ENCODE data around the gene DDX31.

Gene DDX31

DNA sequence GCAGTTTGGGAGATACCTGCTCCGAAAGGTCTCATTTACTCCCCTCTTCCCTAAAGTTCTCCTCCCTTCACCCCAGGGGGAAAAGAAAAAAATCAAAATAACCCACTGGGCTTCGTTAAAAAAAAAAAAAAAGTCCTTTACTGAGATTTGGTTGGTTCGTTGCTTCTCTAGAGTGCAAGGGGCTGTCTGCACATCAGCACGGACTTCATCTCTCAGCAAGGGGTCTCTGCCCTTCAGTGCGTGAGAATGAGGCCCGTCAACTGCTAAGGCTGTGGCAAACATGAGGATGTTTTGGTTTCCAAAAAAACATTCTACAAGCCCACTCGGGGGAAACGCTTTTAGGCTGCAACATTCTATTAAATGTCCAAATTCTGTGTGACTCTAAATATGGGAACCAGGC, 77.3 kb downstream of the DDX31 start:
- DNase-seq = no peak

DNA sequence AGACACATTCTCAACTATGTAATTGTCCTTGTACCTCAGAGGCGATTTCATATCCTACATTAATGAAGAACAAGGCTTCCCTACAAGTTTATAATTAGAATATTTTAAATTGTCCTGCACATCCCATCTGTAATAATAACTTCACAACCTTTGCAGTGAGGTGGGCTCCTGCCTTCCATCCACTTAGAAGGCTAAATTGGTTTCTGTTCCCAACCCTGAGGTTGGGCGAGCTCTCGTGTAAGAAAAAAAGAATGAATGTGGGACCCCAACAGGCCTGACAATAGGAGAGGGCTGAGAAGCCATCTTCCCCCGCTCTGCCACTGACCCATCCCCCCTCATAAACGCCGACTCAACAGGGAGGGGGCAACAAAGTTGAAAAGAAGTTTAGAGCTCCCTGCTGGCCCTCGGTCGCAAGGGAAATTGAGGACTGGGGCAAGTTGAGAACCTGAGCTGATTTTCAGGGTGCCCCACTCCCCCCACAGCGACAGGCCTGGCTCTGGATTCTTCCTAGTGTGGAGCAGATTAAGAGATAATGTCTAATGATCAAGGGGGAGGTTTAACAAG, 78.0 kb downstream of the DDX31 start:
- DNase-seq = no peak

DNA sequence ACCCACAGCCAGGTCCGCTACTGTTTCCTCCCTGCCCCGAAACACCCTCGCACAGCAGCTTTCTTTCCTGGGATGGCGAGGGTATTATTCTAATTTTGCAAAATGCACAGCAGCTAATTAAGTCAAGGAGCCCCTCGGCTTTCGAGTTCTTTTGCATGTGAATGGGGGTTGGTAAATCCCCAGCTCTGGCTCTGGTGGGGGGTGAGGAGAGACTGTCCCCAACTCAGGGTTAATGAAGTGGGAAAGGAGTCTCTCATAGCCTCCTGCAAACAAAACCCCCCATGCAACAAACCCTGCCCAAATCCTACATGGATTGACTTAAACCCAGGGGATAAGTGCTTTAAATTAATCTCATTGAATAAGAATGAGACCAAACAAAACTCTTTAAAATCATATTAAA, 78.5 kb downstream of the DDX31 start:
- no peak for DNase-seq

DNA sequence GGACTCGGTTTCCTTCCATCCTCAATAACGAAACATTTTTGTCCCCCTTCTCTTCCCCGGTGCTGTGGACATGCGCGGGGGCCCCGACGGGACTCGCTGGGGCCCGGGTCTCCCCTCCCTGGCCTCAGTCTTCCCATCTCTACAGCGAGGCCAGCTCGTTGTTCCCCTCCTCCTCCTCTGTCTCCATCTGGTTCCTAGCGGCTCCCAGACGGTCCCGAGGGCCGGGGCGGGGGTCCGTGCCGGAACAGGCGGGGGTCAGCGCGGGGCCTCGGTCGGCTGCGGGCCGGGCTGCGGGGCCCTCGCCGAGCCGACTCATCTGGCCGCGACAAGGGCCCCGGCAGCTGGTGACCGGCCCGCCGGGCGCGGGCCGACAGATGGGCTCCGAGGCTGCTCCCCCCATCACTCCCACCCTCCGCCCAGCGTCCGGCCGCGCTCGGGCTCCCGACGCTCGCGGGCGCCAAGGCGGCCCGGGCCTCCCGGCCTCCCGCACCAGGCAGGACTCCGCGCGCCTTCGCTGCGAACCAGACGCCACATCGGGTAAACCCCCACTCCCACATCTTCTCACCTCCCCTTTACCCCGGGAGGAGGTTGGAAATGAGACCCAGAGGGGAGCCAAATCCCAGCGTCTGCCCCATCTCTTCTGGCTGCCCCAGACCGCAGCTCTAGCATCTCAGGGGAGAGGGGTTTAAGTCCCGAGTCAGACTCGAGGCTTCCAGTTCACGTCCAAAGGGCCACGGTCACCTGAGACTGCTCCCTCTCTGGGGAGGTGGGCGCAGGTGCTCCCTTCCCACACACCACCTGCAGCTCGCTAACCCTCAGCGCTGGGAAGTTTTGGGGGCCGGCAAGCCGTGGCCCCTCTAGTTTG, 79.2 kb downstream of the DDX31 start:
- no peak for DNase-seq

DNA sequence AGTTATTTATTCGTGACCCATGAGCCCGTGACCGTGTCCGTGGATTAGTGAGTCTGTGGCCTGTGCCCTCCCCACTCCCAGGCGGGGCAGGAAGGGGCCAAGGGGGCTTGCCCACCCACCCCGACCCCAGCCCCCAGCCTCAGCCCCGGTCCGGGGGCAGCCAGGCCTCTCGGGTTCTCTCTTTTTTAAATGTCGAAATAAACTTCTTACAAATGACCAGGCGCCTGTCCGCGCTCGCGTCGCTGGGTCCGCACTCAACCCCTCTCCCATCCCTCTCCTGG, 79.8 kb downstream of the DDX31 start:
- DNase-seq = no peak

DNA sequence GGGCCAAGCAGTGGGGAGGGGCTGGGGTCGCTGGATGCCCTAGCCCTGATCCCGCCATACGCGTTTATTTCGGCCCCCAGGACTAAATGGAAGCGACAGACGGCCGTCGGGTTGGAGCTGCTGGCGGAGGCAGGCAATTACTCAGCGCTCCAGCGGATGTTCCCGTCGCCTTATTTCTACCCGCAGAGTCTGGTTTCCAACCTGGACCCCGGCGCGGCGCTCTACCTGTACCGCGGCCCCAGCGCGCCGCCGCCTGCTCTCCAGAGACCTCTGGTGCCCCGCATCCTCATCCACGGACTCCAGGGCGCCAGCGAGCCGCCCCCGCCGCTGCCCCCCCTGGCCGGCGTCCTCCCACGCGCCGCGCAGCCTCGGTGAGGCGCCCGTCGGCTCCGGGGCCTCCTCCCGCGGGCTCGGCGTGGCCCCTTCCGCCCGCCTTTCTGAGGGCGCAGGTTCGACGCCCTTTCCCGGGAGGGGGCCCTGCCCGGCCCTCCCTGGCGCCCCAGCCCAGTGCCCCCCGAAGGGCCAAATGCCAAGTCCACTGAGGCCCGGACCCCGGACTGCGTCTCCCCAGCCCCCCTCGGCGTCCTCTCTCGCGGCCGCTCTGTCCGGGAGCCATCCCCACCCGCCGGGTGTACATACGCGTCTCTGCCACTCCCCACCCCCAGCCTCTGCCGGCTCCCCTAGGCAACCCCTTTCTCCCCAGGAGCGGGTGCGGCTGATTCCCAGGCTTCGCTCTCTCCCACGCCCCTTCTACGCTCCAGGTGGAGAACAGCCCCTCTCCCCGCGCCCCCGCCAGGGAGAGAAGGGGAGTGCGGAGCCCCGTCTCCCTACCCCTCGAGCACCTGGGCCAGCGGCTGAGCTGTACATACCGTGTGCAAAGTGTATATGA, 80.4 kb downstream of the DDX31 start:
- no peak for DNase-seq

DNA sequence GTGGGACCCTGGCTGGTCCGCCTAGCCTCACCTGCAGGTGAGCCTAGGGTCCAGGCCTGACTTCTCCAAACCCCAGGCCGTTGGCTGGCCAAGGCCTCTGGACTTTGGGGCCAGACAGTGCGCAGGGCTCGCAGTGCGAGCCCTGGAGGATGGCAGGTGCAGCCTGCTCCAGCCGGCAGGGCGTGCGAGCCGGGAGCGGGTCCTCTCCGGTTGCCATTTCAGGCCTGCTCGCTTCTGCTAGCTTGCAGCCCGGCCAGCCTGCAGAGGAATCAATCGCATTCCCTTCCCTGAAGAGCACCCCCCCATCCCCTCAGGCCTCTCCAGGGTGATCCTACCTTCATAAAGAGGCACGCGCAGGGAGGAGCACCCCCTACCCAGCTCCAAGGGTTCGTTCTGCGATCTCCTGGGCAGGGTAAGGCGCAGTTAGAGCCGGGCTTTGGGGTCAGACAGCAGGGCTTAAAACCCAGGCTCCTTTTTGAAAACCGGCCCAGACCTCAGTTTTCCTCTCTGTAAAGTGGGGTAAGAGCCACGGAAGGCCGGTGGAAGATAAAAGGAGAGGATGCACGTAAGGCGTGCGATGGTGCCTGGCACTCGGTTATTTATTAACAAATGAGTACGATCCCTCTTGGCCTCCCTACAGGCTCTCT, 81.2 kb downstream of the DDX31 start:
- no peak for DNase-seq

DNA sequence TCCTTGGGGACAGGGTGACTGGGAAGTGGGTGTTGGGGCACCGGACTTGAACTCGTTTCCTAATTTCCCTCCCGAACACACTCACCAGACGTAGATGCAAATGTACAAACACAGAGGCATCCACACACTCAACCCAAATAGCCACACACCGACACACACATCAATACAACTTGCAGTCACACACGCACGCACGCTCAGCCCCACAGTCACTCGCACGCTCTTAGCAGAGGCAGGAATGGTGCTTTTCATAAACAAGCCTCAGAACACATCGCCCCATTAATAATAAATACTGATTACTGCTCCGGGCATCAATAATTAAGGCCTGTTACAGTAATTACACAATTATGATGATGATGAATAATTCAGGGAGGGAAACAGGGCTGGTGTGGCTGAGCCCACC, 81.7 kb downstream of the DDX31 start:
- no peak for DNase-seq

DNA sequence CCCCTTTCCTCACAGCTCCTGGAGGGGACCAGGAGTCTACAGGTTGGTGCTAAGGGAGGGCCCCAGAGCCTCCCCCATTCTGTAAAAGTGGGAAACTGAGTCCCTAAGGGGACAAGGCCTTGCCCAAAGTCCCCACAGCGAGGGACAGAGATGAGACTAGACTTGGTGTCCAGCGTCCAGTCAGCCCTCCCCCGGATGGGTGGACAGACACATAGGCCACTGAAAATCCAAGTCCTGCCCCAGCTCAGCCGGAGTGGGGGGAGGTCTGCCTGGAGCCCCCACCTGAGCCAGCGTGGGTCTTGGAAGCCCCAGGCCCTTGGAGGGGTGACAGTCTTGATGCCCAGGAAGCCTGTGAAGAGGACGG, 82.2 kb downstream of the DDX31 start:
- no peak for DNase-seq

DNA sequence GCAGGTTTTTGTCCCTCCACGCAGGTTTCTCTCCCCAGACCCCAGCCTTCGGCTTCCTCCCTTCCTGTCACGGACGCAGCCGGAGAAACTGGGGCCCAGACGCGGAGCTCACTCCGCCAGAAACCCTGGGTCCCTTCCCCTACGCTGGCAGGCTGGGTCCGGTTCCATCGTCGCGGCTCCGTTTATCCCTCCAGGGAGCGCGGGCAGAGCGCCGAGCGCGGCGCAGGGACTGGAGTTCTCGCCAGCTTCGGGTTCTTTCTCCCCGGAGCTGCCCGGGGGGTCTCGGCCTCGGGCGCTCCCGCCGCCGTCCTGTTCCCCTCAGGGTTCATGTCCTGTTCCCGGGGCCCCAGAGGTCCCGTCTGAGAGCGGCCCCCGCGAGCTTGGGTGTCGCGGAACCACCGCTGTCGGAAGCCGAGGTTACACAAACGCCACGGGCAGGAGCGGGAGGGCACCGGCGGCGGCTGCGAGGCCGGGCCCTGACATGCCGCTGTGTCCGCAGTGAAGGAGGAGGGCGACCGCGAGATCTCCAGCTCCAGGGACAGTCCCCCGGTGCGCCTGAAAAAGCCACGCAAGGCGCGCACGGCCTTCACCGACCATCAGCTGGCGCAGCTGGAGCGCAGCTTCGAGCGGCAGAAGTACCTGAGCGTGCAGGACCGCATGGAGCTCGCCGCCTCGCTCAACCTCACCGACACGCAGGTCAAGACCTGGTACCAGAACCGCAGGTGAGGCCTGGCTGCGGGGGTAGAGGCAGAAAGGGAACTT, 82.8 kb downstream of the DDX31 start:
- no peak for DNase-seq

DNA sequence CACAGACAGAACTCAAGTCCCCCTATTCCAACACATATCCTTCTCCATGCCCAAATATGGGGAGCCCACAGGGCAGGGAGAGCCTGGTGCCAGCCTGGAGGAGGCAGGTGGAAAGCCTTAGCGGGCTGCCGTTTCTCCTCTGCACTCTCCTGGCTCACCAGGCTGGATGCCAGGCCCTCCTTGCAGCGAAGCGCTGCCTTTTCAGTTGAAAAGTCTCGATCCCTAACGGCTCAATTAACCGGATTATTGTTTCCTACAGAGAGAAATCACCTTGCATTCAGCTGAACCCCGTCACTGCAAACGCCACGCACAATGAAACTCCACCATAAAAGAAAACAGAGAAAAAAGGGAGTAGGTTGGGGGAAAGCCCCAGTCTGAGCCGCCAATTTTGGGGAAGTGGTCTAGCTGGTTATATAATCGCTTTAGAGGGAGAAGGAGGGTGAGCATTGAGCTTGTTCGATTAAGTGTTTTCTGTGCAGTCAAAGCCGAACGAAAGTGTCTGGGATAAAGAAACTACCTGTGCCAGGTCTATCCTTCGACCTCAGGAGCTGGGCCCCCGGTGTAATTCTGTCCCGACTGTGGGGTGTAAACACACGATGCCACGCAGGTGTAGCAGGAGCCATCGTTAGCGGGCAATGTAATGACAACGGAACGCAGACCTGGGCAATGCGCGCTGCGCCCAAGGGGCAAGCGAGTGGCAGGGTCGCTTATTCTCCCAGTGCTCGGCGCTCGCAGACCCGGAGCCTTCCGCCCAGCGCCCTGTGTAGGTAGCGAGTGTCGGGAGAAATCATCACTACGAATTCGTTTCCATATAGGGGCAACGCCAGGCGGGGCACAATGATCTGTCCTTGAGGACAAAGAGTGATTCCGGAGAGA, 83.6 kb downstream of the DDX31 start:
- DNase-seq = no peak

DNA sequence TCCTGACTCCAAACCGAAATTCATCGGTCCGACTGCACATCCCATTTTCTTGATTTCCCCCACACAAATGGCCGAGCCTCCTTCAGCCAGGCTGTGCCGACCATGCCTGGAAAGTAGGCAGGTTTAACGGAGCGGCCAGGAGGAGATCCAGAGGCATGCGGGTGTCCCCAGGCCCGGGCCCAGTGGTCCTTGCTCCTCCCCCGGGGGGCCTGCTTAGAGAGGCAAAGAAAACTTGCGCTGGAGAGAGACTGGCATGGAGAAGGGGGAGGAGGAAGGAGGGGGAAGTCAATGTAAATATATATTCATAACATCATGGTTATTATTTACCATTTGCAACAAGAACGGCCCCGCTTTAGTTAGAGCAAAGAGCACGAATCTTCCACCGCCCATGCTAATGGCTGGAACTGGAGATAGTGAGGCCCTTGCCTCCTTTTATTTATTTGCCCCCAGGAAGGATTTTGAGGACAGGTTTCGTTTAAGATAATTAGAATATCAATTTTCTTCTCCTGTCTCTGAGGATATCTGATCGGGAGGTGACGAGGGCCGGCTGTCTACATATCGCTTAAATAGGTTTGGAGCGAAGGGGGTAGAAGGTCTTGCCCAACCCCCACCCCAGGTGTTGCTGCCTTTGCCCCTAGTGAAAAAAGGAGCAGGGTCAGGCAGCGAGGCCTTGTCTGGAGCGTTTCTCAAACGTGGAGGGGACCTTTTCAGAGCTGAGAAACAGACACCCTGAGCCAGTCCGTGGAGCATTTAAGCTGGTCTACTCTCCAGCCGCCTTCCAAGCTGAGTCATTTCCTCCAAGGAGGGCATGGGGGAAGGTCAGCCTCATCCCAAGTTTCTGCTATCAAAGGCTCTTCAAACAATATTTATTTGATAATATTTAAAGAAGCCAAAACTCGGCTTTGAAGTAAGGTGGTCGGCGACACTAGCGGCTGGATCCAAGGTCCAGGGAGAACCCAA, 84.9 kb downstream of the DDX31 start:
- DNase-seq = no peak

DNA sequence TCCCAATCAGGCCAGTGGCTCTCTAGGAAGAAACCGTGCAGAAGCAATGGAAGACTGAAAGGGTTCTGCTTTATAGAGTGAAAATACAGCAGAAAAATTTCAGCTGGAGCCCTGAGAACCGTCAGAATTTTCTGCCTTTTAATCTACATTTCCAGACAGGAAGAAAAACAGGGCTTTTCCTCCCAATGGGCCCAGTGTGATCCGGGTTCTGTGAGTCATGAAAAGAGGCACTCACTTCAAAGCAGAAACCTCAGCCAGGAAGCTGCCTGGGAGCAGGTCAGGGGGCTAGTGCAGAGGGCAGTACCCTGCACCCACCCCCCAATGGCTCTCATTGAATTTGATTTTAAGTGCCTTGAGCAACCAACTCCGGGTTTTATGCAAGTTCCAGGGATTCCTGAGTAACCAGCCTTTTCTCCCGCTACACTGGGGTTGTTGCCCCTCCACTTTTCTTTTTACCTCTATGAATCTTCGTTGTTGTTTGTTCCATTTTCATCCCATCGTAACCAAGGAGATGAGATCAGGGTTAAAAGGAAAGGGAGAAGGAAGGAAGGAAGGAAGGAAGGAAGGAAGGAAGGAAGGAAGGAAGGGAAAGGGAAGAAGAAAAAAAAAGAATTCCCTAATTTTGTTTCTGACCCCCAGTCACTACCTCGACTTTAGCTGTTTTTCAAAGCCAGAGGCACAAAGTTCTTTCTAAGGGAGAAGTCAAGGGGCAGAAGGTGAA, 86.0 kb downstream of the DDX31 start:
- DNase-seq = no peak

DNA sequence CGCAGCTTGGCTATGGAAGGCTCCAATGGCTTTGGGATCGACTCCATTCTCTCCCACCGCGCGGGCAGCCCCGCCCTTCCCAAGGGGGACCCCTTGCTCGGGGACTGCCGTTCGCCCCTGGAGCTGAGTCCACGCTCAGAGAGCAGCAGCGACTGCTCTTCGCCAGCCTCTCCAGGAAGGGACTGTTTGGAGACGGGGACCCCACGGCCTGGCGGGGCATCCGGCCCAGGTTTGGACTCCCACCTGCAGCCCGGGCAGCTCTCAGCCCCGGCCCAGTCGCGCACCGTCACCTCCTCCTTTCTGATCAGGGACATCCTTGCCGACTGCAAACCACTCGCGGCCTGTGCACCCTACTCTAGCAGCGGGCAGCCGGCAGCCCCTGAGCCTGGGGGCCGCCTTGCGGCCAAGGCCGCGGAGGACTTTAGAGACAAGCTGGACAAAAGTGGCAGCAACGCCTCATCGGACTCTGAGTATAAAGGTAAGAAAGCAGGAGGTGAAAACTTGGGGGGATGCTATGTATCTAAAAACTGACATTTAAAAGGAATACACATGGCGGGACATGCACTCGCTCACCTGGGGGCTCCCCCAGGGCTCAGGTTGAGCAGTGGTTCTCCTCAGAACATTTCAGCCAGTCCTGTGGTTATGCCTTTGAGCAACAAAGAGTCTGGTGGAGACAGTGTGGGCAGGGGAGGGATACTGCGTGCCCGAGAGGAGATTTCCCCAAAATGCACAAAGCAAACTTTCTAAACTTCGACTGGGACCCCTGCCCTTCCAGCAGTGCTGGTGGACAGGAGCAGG, 86.8 kb downstream of the DDX31 start:
- DNase-seq = no peak

DNA sequence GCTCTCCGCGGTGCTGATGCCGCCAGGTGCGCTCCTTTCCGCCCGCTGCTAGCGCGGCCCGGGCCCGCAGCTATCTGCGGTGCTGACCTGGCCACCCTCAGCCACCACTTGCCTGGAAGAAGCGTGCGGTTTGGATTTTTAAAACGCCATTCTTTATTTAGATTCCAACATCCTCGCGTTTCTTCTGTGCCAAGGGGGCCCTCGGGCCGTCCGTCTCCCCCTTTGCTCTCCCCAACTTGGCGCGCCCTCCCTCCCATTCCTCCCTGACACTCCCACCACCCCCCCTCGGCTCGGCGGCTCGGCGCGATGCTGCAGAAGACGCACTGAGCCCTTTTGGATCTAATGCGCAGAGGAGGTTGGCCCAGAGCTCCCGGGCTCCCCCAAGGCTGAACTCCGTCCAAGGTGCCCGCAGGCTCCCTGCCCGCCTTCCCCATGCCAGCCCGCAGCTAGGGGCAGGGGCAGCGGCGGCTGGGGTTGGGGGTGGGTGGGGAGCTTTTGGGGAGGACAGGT, 87.5 kb downstream of the DDX31 start, which contains the start of gene BARHL1:
BARHL1 (plus strand) TSS at position 331 of the 510 bp plus-strand sequence. CDS start 192 bp downstream, outside the sequence.
- DNase-seq = no peak

DNA sequence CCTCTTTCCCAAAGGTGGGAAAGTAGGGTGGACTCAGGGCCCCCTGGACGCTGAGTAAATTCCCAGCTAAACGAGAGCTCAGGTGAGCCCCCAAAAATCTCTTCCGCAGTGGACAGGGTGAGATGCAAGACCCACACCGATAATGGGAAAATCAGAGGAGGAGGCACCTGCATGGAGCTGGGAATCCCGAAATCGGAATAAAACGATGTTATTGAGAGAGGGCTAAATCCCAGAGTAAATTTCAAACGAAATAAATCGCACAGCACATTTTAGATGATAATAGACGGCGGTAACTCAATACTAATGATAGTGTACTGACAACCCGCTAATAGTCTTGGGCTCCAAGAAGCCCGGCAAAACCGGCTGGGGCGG, 90.4 kb downstream of the DDX31 start:
- no peak for DNase-seq

DNA sequence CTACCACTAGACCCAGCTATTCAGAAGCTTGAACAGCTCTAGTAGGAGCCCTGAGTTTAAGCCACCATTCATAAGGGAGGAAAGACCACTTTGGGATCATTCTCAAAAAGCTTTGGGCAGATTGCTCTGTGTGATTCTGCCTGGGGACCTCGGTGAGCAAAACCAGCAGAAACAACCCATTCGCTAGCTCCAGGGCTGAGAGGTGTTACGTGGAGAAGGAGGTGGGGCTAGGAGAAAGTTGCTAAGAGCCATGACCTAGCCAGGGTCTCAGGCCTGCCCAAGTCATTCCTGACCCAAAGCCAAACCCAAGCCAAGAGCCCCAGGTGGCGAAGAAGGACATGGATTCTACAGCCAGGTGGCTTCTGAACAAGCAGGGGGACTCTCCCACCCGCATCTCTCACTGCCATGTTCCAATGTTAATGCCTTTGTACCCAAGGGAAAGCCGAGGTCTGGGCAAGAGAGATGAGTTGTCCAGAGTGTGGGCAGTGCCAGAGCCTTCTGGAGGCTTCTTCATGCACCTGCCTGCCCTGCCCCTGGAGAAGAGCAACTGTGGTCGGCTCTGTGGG, 91.3 kb downstream of the DDX31 start:
- no peak for DNase-seq

DNA sequence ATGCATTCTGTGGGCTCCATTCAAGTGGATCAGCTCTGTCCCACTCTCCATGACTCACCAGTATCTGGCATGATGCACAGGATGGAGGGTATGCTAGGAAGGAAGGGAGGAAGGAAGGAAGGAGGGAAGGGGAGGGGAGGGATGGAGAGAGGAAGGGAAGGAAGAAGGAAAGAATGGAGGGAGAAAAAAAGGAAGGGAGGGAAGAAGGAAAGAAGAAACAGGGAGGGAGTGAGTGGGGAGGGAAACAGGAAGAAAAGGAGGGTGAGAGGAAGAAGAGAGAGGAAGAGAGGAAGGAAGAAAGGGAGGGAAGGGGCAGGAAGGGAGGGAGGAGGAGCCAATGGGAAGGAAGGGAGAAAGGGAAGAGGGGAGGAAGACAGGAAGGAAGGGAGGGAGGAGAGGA, 92.7 kb downstream of the DDX31 start:
- no peak for DNase-seq

All from kidney glomerular epithelial cell (primary cell).